ENCODE measurements around the gene CFAP100.

GRCh38 chr3:126432361-126433104, 37.8 kb downstream of the CFAP100 start:
- TF ChIP-seq CTCF (IDR thresholded peaks at IDR 0.05; ENCODE audit: poor library complexity) (no peak), EZH2phosphoT487 (IDR thresholded peaks at IDR 0.05; ENCODE audit: low read depth, severe bottlenecking, unreplicated experiment) (no peak), EZH2 (IDR thresholded peaks at IDR 0.05; ENCODE audit: borderline replicate concordance) (no peak)

All from hepatocyte (in vitro differentiated cells).